Erythroblast (primary cell): ENCODE data around the gene MEGF11.

ENCODE experiments used
- GATA1 ChIP-seq: IDR thresholded peaks from 2 replicates; pipeline ENCODE4 v1.6.1; 2011; ENCODE audit warnings: low read depth, mild to moderate bottlenecking, control low read depth, low read length, moderate library complexity
- POLR2A ChIP-seq: IDR thresholded peaks from 2 replicates; pipeline ENCODE4 v1.6.1; 2011; ENCODE audit warnings: mild to moderate bottlenecking, low read length

DNA sequence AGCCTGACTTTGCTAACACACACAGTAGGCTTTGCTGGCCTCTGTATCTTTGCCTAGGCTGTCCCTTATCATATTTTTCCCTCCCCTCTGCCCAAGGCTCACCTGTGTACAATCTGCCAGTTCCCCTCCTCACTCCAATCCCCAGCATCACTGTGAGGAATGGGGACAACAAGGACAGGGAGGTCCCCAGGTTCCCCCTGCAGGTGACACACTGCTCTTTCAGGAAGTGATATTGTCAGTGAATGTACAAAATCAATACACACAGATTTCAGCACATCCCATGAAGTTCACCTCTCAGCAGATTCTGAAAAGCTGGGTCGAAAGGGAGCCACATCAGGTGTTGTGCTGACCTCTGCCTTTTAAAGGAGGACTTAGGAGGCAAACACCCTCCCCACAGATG lies 206.8 kb downstream of the MEGF11 start:
- no peak for TF ChIP-seq POLR2A
- no peak for TF ChIP-seq GATA1
